Mucosa of gallbladder (tissue), 1 donor: ENCODE measurements around the gene PCNX1. TPM values are rescaled to one million over a fixed set of nuclear protein-coding genes. Genes with fewer than 3 reads are reported as not detected.
"Not testable (repeated sequence)": the region's sequence is repeated elsewhere in the genome, so short reads cannot be mapped to it uniquely, and the experiment has no call there.

Experiments
- DNase-seq: peaks from one replicate; pipeline ENCODE4 v3.0.0-alpha.2; 2020; ENCODE audit warnings: low spot score
- total RNA-seq: library from RNA; stranded (reverse); gene quantifications from one replicate; pipeline ENCODE4 v1.2.1, GENCODE V29; 2021
- donor health status: DM: no; HTN: no; CAD: no.

PCNX1 gene
- total RNA-seq, 1 donor from 2014 or later, result 42.6 TPM

DNA sequence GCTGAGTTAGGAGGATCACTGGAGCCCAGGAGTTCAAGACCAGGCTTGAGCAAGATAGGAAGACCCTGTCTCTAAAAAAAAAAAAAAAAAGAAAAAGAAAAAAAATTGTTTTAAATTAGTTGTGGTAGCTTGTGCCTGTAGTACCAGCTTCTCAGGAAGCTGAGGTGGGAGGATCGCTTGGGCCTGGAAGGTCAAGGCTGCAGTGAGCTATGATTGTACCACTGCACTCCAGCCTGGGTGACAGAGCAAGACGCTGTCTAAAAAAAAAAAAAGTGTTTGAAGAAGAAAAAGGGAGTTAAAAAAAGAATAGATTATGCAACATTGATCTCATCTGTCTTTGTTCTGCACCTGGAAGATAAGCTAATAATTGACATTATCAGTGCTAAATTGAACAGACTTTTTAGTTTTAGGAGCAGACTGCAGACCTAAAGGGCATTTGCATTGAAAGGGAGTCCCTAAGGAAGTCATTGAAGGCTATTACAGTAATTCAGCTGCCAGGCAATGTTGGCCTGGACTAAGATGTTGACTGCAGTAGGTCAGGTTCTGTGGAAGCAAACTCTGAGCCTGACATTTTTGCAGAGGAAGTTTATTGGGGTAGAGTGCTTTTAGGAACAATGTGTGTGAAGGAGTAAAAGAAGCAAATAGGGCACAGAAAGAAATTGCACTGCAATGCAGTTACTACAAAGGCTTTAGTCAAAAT, 215.8 kb downstream of the PCNX1 start:
- no peak for DNase-seq

DNA sequence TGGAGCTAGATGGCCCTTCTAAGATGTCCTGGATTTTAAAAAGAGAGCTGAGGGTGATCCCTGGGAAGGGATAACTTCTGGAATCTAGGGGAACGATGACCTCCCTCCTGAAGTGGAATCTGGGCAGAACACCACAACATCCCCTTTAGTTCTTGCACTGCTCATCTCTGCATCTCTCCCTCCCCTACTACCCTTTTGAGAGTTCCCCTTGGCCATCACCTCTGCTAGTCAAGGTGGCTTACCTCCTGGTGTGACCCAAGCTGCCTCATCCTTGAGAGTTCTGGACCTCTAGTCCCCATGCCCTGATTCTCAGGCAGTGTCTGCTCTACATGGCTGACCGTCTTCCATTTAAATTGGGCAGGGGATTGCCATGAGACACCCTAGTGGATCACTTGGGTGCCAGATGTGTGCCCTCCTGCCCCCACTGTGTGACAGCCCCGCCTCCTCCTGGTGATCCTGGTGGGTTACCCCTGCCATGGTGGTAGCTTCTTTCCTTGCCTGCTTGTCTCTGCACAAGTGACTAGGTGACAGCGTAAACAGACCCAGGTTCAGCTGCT, 216.4 kb downstream of the PCNX1 start:
- no peak for DNase-seq

DNA sequence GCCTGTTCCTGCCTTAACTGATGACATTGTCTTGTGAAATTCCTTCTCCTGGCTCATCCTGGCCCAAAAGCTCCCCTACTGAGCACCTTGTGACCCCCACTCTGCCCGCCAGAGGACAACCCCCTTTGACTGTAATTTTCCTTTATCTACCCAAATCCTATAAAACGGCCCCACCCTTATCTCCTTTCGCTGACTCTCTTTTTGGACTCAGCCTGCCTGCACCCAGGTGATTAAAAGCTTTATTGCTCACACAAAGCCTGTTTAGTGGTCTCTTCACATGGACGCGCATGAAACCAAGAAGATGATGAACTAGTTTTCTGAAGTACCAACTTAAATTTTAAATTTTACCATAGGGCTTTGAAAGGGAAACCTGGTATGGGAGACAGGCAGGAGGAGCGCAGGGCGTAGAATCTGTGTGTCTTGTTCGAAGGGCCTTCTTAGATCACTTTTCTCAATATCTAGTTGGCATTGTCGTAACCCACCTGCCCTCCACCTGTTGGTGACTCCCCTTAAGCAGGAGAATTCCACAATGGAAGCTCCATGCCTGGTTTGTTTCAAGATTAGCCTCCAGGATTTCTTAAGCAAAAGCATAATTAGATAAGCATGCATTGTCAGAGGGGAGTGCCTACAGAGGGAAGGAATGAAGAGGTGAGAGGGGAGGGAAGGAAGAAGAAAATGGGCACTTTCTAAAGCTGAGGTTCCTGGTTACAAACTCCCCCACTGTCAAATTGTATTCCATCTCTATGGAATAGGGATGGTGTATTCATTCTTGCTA, 222.6 kb downstream of the PCNX1 start:
- not testable (repeated sequence) for DNase-seq

DNA sequence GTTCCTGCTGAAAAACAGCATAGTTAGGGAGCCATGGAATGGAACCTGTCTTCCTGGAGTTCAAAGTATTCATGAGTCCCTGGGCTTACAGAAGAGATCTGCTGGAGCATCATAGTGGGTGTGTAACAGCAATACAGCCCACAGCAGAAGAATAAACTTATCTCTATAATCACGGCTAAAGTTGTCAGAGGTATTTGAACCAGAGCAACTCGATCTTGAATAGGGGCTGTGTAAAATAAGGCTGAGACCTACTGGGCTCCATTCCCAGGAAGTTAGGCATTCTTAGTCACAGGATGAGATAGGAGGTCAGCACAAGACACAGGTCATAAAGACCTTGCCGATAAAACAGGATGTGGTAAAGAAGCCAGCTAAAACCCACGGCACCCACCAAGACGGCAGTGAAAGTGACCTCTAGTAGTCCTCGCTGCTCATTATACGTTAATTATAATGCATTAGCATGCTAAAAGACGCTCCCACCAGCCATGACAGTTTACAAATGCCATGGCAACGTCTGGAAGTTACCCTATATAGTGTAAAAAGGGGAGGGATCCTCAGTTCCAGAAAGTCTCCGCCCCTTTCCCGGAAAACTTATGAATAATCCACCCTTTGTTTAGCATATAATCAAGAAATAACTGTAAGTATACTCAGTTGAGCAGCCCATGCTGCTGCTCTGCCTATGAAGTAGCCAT, 223.4 kb downstream of the PCNX1 start:
- no peak for DNase-seq

DNA sequence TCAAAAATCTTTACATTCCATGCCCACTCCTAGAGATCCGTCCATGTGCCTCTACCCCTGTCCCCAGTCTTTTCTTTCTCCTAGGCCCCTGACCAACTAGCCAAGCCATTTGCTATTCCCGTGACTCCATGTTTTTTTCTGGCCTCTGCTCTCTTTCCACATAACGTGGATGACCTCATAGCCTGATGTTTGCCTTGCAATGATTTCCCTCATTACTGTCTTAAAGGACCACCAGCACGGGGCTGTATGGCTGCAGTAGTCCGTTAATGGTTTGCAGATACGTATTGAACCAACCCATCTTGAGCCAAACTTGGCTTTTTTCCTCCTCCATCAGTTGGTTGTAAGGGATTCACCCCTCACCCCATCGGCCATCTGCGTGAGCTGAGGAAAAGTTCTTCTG, 226.0 kb downstream of the PCNX1 start:
- no peak for DNase-seq

DNA sequence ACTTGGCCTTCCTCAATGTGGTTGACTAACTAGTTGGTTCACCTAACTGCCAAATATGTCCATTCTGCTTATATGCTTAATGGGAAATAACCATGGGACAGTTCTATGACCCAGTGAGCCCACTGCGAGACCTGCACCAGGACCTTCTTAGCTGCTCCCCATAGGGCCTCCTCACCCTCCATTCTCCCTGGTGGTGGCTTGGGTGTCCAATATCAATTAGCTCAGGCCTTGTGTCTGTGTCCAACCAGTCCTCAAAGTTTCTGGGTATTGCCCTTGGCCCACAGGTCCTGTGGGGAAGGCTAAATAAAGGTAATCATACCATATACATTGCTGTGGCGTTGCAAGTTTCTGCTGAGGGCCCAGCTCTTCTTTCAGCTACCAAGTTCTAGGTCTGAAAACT, 228.2 kb downstream of the PCNX1 start:
- DNase-seq, result no peak

DNA sequence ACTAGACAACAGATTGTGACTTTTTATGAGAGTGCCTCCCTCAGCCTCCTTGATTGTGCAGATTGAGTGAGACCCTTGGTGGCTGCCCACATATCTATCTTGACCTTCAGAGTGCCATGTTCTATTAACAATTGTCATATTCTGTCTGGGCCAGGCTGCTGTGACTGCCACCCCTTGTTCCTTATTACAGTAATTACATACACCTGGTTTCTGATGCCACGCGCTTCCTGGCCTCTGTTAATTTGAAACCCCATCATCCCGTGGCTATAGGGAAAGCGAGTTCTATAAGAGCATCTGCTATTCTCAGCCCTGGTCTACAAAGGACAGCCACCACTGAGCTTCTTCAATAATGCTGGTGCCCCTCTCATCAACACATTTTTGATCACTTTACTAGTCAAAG, 228.7 kb downstream of the PCNX1 start:
- DNase-seq, result no peak

DNA sequence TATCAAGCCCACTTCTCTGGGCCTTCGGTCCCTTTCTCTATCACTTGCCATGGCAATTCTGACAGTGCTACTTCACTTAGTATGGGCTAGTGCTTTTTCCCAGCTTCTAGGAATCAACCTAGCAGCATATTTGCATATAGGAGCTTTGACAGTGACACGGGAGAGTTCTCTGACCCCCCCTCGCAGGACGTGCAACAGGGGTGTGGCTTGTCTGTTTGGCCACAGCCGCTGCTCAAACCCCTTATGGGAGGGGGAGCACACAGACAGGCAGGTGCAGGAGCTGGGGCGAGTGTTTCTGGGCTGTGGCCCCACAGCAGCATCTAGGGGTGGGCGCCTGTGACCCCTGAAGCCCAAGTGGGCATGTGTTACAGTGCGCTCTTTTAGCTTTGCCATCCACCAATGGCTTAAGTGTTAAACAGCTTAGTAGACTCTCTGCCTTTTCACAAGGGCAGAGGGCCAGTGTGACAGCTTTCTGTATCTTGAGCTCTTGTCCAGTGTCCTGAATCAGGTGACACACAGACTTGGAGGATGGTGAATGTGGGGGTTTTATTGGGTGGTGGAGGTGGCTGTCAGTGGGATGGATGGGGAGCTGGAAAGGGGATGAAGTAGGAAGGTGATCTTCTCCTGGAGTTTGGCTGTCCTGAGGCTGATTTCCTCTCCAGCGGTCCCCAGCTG, 229.3 kb downstream of the PCNX1 start:
- no peak for DNase-seq

DNA sequence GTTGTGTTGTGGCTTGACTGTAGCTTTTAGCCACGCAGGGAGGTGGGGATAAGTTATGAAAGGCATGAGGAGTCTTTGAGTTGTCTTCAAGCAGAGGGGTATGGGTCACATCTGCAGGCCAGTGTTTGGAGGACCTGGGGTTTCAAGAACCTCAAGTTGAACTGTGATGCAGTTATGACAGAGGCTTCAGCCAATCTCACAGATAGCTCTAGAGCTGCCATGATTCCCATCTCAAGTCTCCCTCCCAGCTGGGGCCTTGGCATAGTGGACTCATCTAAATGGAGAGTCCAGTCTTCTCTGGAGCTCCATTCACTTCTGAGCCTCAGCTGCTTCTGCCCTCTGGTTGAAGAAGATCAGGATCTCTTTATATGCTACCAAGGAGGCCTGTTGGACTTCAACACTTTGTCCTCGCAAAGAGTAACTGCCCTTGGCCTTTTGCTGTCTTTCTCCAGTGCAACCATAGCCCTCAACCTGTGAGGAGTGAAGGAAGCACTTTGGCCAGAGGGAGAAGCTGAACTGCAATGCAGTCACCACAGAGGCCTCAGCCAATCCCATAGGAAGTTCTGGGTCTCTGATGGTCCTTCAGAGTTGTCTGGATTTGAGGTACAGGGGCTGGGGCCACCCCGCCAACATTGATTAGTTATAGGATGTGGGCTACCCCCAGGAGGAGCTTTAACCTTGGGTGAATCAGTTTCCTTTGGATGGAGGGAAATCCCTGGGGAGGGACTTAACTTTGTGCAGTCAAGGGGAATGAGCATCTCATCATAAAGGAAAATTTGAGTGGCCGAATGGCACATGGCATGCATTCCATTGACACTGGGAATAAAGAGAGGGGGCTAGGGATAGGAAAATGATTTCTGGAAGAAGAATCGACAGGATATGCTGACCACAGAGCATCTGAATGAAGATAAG, 230.5 kb downstream of the PCNX1 start:
- DNase-seq, result no peak

DNA sequence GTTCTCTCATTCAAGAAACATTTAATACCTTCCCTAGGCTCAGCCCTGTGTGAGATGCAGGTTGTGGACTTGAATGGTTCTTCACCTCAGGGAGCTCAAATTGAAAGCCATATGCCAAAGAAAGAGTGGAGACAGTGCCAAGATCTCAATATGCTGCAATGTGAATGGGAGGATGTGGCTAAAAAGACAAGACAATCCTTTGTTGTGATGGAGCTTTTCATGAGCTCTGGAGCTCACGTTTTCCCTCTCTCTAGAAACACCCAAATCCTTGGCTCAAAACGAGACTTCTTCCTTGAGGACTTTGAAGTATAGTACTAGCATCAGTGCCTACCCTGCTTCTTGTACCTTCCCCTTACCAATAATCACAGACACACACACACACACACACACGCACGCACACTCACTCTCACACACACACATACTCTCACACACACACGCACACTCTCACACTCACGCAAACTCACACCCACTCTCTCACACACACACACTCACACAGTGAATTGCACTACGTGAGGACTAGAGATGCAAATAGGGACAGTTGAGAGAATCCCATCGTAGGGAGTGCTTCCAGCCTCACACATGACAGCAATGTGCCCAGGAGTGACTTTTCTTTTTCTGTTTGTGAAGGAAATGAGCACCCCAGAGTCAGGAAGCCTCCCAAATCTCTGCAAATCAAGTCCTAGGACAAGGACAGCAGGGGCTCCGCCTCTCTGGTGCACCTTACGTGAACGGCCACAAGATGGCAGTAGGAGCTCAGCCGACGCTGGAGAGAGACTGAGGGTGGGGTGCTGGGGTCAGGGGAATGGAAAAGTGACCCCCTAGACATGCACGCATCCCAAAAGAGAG, 231.4 kb downstream of the PCNX1 start:
- peak; percentile 42 for DNase-seq

DNA sequence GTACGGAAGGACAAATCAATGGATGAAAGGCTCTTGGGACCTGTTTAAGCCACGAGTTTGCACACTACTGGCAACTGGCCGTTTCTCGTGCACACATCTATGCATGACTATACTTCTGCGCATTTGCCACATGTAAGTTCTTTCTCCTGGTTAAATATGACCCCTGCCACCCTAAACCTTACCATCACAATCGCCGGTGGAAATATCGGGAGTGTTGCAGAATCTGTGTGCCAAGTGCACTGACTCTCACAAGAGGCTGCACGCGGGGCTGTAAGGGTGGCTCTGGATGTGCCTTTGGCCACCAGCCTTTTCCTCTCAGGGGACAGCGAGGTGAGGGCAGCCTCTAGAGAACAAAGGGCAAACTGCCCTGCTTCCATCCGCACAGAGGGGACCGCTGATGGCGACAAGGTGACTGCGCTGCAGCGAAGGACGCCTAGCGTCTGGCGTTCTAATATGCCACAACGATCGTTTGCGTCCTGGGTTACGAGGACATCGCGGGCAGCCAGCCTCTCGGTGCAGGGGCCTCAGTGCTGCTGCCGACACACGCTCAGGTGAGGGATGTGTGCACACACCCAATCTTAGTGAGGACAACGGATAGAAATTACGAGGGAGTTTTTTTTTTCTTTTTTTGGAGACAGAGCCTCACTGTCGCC, 232.2 kb downstream of the PCNX1 start:
- DNase-seq, result no peak

DNA sequence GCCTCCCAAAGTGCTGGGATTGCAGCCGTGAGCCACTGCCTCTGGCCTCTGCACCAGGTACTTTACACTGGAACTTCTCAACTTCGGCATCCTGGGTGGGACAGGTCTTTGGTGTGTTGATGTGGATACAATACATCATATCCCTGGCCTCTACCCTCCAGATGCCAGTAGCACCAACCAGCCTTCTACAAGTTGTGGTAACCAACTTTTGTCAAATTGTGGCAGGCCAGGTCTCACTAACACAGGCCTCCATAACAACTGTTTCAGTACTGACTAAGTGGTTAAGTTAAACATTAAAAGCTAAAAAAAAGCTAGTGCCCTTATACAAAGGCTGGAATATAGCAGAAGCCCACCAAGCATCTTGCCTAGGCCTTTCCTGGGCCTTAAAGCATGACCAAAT, 232.9 kb downstream of the PCNX1 start:
- no peak for DNase-seq

DNA sequence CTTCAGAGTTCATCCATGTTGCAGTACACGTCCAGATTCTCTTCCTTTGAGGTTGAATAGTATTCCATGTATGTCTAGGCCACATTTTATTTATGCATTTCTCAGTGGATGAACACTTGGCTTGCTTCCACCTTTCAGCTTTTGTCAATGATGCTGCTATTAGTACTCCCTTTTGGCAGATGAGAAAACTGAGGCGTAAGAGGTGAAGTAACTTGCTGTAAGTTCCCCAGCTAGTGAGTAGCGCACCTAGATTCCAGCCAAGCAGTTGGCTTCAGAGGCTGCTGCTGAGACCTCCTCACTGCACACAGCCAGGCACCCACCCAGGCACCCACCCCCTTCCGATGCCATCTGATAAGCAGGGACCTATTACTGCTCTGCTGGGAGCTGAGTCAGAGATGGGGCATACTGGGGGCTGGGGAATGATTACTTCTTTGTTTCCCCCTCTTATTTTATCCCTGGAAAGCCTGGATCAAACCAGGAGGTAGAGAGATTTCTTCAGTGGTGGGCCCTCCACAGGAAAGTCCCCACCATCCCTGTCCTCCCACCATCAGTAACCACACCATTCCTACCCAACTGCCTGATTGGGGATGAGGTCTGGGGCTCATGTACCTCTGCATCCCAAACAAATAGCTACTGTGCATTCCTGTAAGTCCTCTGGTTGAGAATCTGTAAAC, 234.6 kb downstream of the PCNX1 start:
- DNase-seq, result no peak

DNA sequence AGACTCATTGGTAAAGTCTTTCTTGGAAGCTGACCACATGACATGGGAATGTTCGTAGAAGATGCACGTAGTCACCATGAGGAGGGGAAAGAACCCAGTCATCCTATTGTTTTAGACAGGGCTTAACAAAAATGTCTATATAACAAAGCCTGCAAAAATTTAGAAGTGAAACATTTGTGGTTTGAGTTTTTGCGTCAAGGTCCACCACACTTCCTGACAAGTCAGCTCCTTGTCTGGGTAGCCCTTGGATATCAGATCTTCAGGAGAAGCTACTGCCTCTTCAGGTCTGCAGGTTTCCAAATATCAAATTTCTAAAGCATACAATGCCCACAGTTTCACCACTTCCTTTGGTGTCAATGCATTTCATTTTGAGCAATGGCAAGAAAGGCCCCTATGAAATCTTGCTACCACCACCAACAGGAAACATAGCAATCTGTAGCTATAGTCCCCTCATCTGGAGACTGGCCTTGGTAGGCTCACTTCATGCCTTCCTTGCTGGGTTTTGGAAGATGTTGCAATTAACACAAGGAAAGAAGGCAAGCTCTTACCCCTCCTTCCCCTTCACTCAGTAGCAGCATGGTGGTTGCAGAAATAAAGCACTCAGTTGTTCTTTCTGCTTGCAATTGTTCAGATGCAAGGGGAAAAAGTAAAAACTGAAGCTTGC, 235.2 kb downstream of the PCNX1 start:
- DNase-seq, result no peak

DNA sequence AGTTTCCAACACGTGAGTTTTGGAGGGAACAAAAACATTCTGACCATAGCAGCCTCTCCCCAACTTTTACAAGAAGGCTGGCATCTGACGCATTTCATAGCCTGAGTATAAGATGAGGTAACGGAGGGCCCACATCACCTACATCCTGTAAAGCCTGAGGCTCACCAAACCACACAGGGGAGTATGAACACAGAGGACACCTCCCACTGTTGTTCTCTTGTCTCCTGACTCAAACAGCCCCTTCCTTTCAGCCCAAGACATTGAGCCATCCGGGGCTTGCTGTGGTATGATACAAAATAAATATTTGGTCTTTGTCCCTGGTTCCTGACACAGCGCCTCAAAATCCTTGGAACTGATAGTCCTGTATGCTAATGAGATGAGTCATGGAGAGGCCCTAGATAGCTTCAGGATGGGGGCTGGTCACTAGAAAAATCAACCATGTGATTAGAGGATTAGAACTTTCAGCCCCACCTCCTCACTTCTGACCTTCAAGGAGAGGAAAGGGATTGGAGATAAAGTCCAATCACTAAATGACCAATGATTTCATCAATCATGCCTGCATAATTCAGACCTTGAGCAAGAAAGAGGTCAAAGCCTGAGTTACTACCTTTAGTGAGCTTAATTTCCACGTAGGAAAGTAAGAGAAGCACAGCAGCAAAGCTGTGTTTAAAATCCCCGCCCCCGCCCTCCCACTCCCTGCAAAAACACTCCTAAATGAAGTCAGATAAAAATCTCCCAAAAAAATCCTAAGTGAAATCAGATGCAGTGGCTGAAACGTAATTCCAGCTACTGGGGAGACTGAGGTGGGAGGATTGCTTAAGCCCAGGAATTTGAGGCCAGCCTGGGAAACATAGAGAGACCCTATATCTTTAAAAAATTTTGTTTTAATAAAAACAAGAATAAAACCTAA, 236.4 kb downstream of the PCNX1 start:
- peak; percentile 75 for DNase-seq

DNA sequence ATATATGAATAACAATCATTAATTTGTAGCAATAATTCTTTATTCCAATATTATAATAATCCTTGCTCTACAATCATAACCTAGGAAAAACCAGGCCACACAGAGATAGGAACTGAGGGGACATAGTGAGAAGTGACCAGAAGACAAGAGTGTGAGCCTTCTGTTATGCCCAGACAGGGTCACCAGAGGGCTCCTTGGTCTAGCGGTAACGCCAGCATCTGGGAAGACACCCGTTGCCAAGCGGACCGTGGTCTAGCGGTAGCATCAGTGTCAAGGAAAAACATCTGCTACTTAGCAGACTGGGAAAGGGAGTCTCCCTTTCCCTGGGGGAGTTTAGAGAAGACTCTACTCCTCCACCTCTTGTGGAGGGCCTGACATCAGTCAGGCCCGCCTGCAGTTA, 240.1 kb downstream of the PCNX1 start:
- not testable (repeated sequence) for DNase-seq

DNA sequence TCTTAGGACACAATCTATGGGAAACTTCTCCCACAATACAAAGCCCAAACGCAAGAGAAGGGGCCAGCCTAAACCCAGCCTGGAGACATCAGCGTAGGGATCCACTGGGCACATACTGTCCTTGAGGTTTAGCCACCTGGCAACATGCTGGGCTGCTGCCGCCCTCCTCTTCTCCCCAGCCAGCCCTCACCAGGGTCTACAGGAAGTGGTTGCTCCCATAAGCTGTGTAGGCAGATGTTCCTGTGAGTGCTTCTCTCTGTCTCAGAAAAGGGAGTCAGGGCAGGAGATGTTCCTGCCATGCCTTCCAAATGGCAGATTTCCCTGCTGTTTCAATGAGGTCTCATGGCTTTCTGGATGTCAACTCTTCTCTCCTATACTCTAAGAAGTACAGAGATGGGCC, 241.4 kb downstream of the PCNX1 start:
- DNase-seq, result no peak
